HG03460 (cell line): ENCODE data around the gene SLFN13.
"Not testable (repeated sequence)": the region's sequence is repeated elsewhere in the genome, so short reads cannot be mapped to it uniquely, and the experiment has no call there.

Source experiments
- ATAC-seq: cut with Tn5 transposase; IDR thresholded peaks from one replicate; pipeline ENCODE4 v1.9.1; 2021; ENCODE audit not compliant: unreplicated experiment

Gene SLFN13, protein sequence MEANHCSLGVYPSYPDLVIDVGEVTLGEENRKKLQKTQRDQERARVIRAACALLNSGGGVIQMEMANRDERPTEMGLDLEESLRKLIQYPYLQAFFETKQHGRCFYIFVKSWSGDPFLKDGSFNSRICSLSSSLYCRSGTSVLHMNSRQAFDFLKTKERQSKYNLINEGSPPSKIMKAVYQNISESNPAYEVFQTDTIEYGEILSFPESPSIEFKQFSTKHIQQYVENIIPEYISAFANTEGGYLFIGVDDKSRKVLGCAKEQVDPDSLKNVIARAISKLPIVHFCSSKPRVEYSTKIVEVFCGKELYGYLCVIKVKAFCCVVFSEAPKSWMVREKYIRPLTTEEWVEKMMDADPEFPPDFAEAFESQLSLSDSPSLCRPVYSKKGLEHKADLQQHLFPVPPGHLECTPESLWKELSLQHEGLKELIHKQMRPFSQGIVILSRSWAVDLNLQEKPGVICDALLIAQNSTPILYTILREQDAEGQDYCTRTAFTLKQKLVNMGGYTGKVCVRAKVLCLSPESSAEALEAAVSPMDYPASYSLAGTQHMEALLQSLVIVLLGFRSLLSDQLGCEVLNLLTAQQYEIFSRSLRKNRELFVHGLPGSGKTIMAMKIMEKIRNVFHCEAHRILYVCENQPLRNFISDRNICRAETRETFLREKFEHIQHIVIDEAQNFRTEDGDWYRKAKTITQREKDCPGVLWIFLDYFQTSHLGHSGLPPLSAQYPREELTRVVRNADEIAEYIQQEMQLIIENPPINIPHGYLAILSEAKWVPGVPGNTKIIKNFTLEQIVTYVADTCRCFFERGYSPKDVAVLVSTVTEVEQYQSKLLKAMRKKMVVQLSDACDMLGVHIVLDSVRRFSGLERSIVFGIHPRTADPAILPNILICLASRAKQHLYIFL

DNA sequence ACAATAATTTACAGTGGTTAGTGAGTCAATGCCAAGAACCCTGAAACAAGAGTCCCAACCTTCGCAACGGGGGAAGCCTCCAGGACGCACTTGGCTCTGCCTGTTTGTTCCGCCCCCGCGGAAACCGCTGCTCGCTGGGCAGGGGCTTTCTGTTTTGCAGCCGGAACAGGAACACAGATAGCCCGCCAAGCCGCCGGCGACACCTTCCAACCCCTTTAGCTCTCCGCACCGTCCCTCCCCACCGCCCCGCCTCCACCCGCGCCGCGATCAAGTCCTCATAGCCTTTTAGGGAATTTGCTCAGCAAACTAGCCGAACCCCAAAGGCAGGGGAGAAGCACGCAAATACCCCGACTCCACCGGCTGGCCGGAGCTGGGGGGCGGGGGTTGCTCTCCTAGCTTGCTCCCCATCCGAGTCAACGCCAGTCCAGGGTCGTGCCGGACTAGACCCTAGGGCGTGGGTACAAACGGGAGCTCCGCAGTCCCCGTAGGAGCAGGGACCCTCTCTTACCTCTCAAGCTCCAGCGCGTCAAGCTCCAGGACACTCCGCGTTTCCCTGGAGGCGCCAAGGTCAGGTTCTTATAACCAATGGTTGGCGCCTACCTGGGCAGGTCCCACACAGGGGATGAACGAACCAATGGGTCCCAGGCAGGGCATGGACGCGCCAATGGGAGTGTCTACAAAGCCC is at the start of gene SLFN13:
Gene SLFN13, minus strand, starts transcription at position 553 of the 685 bp plus-strand sequence. CDS start 3,086 bp downstream, outside the sequence.
- ATAC-seq = peak; percentile 77

DNA sequence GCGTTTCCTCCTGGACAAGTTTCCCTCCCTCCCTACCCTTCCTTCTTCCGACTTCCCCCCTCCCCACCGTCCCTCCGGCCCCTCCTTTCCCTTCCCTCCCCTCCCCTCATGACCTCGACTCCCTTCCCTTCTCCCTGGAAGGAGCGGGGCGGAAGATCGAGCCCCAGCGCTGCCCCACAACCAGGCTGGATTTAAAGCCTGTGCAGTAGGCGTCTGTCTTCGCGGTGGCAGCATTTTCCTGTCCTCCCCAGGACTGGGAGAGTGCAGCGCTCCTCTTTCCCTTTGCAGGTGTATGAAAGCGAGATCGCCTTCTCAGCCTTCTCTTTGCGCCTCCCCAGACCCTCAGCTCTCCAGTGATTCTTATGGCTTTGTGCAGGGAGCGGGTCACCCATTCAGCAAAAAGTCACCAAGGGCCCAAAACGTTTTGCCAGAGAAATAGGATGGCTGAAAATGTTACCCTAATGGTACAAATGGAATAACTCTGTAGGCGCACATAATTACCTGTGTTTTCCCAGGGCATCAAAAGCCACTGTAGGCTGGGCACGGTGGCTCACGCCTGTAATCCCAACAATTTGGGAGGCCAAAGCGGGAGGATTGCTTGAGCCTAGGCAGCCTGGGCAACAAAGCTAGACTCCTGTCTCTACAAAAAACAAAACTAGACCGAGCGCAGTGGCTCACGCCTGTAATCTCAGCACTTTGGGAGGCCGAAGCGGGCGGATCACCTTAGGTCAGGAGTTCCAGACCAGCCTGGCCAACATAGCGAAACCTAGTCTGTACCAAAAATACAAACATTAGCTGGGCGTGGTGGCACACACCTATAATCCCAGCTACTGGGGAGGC is 48.1 kb upstream of the SLFN13 start:
- no peak for ATAC-seq

DNA sequence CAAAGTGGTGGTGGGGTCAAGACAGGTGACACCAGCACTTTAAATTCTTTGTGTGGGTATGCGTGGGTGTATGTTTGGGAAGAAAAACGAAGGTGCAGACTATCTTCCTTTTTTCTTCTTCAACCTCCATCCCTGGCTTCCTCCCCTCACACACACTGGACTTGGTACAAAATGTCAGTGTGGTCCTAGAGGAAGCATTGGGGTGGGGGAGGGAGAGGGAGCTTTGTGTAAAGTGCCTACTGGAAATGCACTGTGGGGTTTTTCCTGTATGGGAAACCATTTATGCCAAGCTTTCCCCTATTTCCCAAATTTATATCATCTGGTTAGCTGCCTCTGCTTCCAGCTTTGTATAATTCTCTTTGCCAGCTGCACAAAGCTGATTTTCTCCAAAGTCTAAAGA is 44.5 kb upstream of the SLFN13 start:
- no peak for ATAC-seq

DNA sequence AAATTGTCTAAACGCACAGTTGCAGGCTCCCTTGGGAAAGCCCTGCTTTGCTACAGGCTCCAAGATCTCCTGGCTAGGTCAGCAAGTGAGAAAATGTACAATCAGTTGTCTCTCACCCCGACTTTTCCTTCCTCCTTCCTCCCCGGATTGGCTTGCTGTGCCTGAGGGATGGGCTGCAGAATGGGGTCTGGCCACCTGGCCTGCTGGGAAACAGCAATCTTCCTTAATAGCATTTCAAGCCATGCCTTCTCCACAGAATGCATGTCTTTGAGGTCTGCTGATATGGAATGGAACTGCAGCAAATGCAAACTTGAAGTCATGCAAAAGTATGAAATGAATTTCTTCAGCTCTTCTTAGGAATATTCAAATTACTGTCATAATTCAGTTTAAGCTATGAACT is 42.9 kb upstream of the SLFN13 start:
- ATAC-seq = no peak

DNA sequence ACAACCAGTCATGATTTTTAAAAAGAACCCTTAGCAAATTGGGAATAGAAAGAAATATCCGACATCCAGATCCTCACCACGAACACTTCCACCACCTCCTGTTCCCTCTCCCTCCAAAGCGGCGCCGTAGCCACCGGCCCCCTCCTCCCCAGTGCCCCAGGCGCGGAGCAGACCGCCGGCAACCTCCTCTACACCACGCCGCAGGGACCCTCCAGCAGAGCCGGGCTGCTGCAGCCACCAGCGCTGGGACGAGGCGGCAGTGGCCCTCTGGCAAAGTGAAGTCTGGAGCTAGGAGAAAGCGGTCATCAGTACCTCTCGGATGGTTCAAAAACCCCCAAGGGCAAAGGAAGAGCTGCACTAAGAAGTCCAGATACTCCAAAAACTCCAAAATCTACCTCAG is 41.4 kb upstream of the SLFN13 start:
- no peak for ATAC-seq

DNA sequence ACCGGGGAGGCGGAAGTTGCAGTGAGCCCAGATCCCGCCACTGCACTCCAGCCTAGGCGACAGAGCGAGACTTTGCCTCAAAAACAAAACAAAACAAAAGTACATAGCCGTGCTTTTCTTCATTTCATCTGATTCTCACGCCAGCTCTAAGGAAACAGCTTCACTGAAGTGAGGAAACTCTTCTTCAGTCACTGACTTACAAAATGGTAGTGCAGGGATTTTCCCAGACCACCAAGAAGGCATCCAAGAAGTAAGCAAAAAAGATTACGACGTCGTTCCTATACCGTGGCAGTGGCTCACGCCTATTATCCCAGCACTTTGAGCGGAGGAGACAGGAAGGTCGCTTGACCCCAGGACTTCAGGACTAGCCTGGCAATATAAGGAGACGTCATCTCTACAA is 40.4 kb upstream of the SLFN13 start:
- no peak for ATAC-seq

DNA sequence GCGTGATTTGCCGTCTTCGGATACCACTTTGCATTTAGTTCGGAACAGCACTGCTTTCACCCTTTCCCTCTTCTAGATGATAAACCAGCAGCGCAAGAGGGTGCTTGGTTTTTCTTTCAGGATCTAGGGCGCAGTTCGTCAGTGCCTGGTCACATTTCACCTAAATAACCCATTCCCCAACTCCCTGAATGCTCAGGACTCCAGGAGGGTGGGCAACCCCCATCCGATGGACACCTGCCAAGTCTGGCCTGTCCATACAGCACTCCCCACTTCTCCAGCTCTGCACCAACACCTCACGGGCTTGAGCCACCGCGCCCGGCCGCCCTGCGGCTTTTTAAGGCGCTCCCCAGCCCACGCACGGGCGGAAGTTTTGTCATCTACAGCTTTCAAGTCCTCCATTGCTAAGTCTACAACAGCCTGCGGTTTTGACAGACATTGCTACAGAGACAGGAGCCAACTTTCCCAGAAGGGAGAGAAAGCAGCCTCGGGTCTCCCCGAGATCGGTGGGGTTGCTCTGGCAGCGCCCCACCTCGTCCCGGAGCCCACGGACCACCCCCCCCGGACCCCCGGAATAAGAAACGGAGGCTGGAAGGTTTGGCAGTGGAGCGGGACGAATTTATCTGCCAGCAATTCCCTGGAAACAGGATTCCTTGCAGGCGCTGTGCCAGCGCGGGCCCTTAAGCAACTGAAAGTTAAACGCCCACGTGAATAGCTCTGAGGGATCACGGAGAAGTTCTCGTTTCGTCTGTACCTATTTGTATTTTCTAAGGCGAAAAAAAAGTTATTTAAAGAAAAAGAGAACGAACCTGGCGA is 38.6 kb upstream of the SLFN13 start:
- no peak for ATAC-seq

DNA sequence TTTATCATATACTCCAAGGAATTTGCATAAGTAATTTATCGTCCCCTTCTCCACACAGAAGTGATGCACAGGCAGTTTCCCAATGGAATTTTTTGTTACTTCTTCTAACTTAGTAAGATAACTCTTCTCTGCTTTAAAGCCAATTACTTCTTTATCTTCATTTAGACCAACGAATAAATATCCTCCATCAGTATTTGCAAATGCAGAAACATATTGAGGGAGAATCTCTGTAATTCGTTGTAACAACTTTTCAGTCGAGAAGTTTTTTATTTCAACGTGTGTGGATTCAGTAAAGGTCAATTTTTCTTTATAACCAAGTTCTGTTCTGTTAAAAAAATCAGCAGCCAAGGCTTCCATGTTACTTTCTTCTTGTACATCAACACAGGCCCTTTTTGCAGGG is 30.7 kb upstream of the SLFN13 start:
- no peak for ATAC-seq

DNA sequence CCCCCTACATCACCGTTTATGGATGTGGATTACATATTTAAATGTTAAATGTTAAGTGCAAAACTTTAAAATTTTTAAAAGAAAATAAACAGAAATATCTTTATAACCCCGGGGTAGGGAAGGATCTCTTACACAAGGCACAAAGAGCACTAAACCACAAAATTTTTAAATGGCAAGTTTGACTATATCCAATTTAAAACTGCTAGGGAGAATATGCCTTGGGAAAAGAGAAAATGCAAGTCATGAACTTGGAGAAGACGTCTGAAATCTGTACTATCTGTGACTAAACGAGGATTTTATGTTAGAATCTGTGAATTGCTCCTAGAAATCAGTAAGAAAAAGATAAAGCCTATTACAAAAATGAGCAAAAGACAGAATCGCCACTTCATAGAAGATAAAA is 28.7 kb upstream of the SLFN13 start:
- no peak for ATAC-seq

DNA sequence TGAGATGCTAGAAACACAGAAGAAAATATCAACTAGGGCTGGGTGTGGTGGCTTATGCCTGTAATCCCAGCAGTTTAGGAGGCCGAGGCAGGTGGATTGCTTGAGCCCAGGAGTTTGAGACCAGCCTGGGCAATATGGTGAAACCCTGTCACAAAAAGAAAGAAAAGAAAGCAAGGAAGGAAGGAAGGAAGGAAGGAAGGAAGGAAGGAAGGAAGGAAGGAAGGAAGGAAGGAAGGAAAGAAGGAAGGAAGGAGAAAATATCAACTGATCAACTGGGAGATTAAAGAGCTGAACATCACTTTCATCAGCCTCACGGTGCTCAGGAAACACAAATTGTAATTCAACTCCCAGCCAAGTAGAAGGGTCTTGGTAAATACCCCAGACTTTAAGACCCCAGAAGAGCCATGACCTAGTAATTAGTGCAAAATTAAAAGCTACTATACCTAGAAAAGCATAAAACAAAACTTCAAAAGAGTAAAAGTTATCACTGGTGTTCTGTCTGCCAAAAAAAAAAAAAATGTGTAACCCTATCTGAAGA is 27.8 kb upstream of the SLFN13 start:
- no peak for ATAC-seq

DNA sequence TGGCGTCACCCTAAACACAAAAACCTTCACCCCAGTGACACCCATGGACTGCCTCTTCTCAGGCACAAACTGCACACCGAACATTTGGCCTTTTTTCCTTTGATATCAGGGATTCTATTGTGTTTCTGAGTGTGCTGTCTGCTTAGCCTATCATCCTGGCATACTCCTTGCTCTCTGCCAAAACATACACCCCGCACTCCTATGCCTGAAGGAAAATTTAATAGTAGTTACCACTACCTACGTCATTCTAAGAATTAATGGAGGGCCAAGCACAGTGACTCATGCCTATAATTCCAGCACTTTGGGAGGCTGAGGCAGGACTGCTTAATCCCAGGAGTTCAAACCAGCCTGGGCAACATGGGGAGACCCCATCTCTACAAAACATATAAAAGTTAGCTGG is 19.9 kb upstream of the SLFN13 start:
- ATAC-seq = no peak

DNA sequence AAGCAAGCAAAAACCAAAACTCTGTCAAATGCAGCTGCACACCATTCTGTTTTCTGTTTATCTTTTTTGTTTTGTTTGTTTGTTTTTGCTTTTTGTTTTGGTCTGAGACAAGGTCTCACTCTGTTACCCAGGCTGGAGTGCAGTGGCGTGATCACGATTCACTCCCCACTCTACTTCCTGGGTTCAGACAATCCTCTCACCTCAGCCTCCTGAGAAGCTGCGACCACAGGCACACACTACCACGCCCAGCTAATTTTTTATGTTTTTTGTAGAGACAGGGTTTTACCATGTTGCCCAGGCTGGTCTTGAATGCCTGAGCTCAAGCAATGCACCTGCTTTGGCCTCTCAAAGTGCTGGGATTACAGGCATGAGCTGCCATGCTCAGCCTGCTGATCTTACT is 19.3 kb upstream of the SLFN13 start:
- ATAC-seq = no peak

DNA sequence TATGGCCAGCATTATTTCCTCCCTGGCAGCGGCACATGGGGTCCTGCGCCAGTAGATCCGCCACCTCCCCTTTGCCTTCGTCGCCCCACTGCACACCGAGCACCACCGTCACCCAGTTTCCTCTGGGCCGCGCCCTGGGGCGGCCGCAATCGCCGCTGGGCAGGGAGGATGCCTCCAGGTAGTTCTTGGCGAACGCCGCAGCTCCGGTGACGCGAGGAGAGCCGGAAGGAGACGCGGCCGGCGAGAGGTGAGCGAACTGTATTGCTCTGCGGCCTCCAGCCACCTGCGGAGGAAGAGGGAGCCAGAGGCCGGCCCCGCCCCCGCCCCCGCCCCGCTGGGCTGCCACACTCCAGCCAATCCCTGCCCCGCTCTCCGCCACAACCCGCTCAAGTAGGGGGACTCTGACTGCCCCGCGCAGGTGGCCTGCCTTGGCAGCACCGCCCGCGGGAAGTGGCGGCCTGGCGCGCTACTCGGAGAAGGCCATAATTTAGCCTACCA is 11.8 kb upstream of the SLFN13 start:
- ATAC-seq = peak; percentile 91

DNA sequence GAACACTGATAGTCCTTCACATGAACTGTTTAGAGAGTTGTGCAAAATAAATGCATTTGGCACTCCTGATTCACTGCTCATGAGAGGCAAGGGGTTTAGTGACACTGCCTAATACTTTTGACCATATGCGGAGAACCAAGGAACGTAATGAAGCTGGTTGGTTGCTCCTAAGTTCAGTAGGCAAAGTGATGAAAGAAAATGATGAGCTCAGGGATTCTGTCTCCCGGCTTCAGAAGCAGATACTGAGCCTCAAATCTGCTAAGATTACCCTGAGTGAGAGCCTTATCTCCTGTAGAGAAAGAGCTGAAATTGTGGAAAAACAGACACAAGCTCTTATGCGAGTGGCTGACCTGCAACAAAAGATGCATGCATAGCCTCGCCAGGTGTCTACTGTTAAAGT is 5.5 kb upstream of the SLFN13 start:
- not testable (repeated sequence) for ATAC-seq

DNA sequence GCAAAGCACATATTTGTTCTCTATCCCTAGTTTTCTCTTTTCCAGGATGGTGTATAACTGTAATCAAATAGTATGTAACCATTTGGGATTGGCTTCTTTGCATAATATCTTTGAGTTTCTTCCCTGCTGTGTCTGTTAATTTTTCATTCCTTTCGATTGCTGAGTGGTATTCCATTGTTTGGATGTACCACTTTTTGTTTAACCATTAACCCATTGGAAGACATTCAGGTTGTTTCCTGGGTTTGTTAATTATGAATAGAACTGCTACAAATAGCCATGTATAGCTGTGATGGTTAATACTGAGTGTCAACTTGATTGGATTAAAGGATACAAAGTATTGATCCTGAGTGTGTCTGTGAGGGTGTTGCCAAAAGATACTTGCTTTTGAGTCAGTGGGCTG is 4.6 kb upstream of the SLFN13 start:
- ATAC-seq = no peak

DNA sequence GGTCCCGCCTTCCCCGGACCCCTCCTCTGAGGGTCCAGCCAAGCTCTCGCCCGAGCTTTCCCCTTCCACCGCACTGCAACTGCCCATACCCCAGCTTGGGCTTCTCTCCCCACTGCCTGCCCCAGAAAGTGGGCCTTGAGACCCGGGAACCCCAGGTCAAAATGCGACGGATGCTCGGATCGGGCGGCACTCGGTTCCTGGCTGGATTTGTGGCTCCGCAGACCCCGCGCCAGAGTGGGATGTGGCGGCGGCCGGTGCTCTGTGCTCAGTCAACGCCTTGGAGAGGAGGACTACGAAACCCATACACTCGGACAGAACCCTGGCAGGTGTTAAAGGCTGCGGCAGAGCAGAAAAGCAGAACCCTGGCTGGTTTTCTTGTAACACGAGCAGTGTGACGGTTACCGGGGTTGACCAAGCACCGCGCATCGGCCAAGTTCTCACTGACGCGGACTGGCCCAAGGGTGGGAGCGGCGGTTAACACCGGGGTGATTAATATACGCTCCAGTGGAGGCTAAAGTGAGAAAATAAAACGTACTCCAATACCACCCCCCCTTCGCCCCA is 885 bp upstream of the SLFN13 start:
- ATAC-seq = no peak

DNA sequence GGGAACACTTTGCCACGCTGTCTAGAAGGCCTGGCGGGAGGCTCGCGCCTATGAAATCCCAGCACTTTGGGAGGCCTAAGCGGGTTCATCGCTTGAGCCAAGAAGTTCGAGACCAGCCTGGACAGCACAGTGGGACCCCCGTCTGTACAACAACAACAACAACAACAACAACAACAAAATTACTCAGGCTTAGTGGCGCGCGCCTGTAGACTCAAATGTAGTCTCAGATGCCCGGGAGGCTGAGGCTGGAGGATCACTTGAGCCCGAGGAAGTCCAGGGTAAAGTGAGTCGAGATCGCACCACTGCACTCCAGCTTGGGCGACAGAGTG is 297 bp upstream of the SLFN13 start:
- ATAC-seq = no peak

DNA sequence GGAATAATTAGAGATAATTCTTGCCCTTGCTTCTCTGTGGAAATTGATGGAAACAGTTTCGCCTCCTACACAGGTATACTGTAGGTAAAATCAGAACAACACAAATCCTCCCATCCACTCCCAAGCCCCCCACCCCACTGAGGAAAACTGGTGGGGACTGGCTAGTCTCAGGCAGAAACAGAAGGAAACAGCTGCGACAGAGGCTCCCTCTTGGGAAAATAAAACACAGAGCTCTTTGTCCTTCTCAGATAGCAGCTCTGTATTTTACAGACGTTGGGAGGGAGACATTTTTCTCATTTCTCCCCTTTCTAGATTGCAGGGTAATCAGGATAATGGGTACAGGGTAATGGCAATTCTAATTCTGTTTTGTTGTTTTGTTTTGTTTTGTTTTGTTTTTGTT is 1.1 kb downstream of the SLFN13 start:
- ATAC-seq = no peak

DNA sequence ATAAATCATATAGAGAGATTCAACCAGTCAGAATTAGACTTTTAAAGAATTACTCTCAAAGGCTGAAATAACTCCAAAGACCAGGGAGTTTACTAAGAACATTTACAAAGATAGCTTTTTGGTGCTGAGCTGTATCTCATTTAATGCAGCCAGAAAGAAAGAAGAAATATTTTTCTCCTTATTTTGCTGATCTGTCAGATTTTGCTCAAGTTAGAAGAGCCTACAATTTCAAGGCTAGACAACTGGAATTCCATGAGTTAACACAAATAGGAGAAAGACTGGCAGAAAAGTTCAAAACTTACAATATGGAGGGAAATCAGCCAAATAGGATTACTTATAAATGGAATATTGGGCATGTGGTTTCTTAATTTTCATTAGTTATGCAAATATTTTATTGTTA is 10.1 kb downstream of the SLFN13 start:
- no peak for ATAC-seq
